GM19239 (cell line): ENCODE results near the gene CMTM8.

ENCODE experiments used
- DNase-seq: peaks from one replicate; pipeline ENCODE4 v3.0.0; 2011; ENCODE audit warnings: low spot score; ENCODE audit not compliant: insufficient read length
- FAIRE-seq: peaks from 2 replicates; lab custom pipeline; 2011; peaks lifted over from hg19 to GRCh38; lab: Jason Lieb, UNC

Gene CMTM8

GRCh38 chr3:32399030-32399620, 160.6 kb downstream of the CMTM8 start:
- peak; percentile 53 for FAIRE-seq
- no peak for DNase-seq

- FAIRE-seq (peak; percentile 26), DNase-seq (no peak)
Observed at GRCh38 chr3:32401126-32401525, 162.6 kb downstream of the CMTM8 start.

GRCh38 chr3:32401556-32402081, 163.1 kb downstream of the CMTM8 start:
- FAIRE-seq (peak; percentile 78), DNase-seq (no peak)

- no peak for FAIRE-seq
- DNase-seq: no peak
Observed at GRCh38 chr3:32403663-32404062, 165.2 kb downstream of the CMTM8 start.

GRCh38 chr3:32404714-32405113, 166.2 kb downstream of the CMTM8 start:
- DNase-seq (no peak), FAIRE-seq (no peak)

GRCh38 chr3:32405155-32405554, 166.7 kb downstream of the CMTM8 start:
- no peak for DNase-seq
- FAIRE-seq: no peak

- FAIRE-seq: no peak
- DNase-seq: no peak
Observed at GRCh38 chr3:32405711-32406323, 167.3 kb downstream of the CMTM8 start.

GRCh38 chr3:32406486-32407408, 168.3 kb downstream of the CMTM8 start:
- DNase-seq: no peak
- FAIRE-seq: peak; percentile 4

- DNase-seq (no peak), FAIRE-seq (no peak)
Observed at GRCh38 chr3:32410367-32411246, 172.1 kb downstream of the CMTM8 start.

- no peak for FAIRE-seq
Observed at GRCh38 chr3:32411442-32411841, 173.0 kb downstream of the CMTM8 start.

GRCh38 chr3:32412887-32413286, 174.4 kb downstream of the CMTM8 start:
- DNase-seq (no peak), FAIRE-seq (no peak)

More at GRCh38 chr3:32411442-32411841, 173.0 kb downstream of the CMTM8 start:
- no peak for DNase-seq

- DNase-seq: no peak
- no peak for FAIRE-seq
Observed at GRCh38 chr3:32413845-32414521, 175.5 kb downstream of the CMTM8 start.

- FAIRE-seq (peak; percentile 28), DNase-seq (no peak)
Observed at GRCh38 chr3:32414522-32415202, 176.2 kb downstream of the CMTM8 start.

- FAIRE-seq (peak; percentile 67), DNase-seq (no peak)
Observed at GRCh38 chr3:32419742-32420125, 181.3 kb downstream of the CMTM8 start.
